ENCODE measurements around the gene ANKDD1A. TPM values are rescaled to one million over a fixed set of nuclear protein-coding genes. Genes with fewer than 3 reads are reported as not detected.

ANKDD1A gene
- total and polyA plus RNA-seq, 9 donors, result 2.9 to 8.4 (median 4.6) TPM

GRCh38 chr15:64919721-64920120 lies 8.0 kb downstream of the ANKDD1A start:
- WGBS (ENCODE audit: insufficient coverage), result 83% methylated on average over 4 of the region's 4 CpGs

GRCh38 chr15:64921711-64922110 lies 10.0 kb downstream of the ANKDD1A start:
- WGBS (ENCODE audit: insufficient coverage), result 67% methylated on average over 3 of the region's 6 CpGs
- DNase-seq, result no peak
- H3K36me3 ChIP-seq (ENCODE audit: control insufficient read depth, insufficient read depth, low read length), result no peaks in the 10 kb centered on the region
- H3K4me3 ChIP-seq (ENCODE audit: low read length), result no peak overlapping the region
- H3K9me3 ChIP-seq (replicated peaks; ENCODE audit: control insufficient read depth, low read depth, low read length), result no peaks in the 10 kb centered on the region
- H3K27me3 ChIP-seq (ENCODE audit: control insufficient read depth, insufficient read depth, low read length), result no peaks in the 10 kb centered on the region
- H3K27ac ChIP-seq (ENCODE audit: low read length), result no peak overlapping the region
- H3K4me1 ChIP-seq (ENCODE audit: control insufficient read depth, insufficient read depth, low read length), result no peaks in the 10 kb centered on the region

More at GRCh38 chr15:64919721-64920120, 8.0 kb downstream of the ANKDD1A start:
- no peak overlapping the region for H3K4me3 ChIP-seq (ENCODE audit: low read length)
- no peaks in the 10 kb centered on the region for H3K4me1 ChIP-seq (ENCODE audit: control insufficient read depth, insufficient read depth, low read length)
- DNase-seq, result no peak
- H3K36me3 ChIP-seq (ENCODE audit: control insufficient read depth, insufficient read depth, low read length), result no peaks in the 10 kb centered on the region
- no peaks in the 10 kb centered on the region for H3K9me3 ChIP-seq (replicated peaks; ENCODE audit: control insufficient read depth, low read depth, low read length)
- H3K27me3 ChIP-seq (ENCODE audit: control insufficient read depth, insufficient read depth, low read length), result no peaks in the 10 kb centered on the region
- no peak overlapping the region for H3K27ac ChIP-seq (ENCODE audit: low read length)

GRCh38 chr15:64923546-64923945 lies 11.8 kb downstream of the ANKDD1A start:
- no peak overlapping the region for H3K27ac ChIP-seq (ENCODE audit: low read length)
- WGBS (ENCODE audit: insufficient coverage), result no CpG with 5 or more reads among the region's 2 CpGs
- no peaks in the 10 kb centered on the region for H3K9me3 ChIP-seq (replicated peaks; ENCODE audit: control insufficient read depth, low read depth, low read length)
- H3K27me3 ChIP-seq (ENCODE audit: control insufficient read depth, insufficient read depth, low read length), result no peaks in the 10 kb centered on the region
- H3K4me3 ChIP-seq (ENCODE audit: low read length), result no peak overlapping the region
- H3K4me1 ChIP-seq (ENCODE audit: control insufficient read depth, insufficient read depth, low read length), result peaks cover 1% of the 10 kb centered on the region
- no peaks in the 10 kb centered on the region for H3K36me3 ChIP-seq (ENCODE audit: control insufficient read depth, insufficient read depth, low read length)
- no peak for DNase-seq

GRCh38 chr15:64925335-64926330 lies 13.9 kb downstream of the ANKDD1A start:
- Histone ChIP-seq H3K9me3 (replicated peaks; ENCODE audit: control insufficient read depth, low read depth, low read length) (no peaks in the 10 kb centered on the region), H3K4me1 (ENCODE audit: control insufficient read depth, insufficient read depth, low read length) (peaks cover 5% of the 10 kb centered on the region), H3K27me3 (ENCODE audit: control insufficient read depth, insufficient read depth, low read length) (no peaks in the 10 kb centered on the region), H3K4me3 (ENCODE audit: low read length) (no peak overlapping the region), H3K27ac (ENCODE audit: low read length) (no peak overlapping the region), H3K36me3 (ENCODE audit: control insufficient read depth, insufficient read depth, low read length) (no peaks in the 10 kb centered on the region)
- 87% methylated on average over 5 of the region's 13 CpGs for WGBS (ENCODE audit: insufficient coverage)
- no peak for DNase-seq

GRCh38 chr15:64926661-64927060 lies 15.0 kb downstream of the ANKDD1A start:
- 95% methylated on average over 7 of the region's 8 CpGs for WGBS (ENCODE audit: insufficient coverage)

GRCh38 chr15:64928626-64929220 lies 17.0 kb downstream of the ANKDD1A start:
- Histone ChIP-seq H3K4me3 (ENCODE audit: low read length) (no peak overlapping the region), H3K27me3 (ENCODE audit: control insufficient read depth, insufficient read depth, low read length) (no peaks in the 10 kb centered on the region), H3K4me1 (ENCODE audit: control insufficient read depth, insufficient read depth, low read length) (peaks cover 5% of the 10 kb centered on the region), H3K36me3 (ENCODE audit: control insufficient read depth, insufficient read depth, low read length) (peaks cover under 1% of the 10 kb centered on the region), H3K9me3 (replicated peaks; ENCODE audit: control insufficient read depth, low read depth, low read length) (no peaks in the 10 kb centered on the region), H3K27ac (ENCODE audit: low read length) (no peak overlapping the region)
- 86% methylated on average over 7 of the region's 10 CpGs for WGBS (ENCODE audit: insufficient coverage)
- no peak for DNase-seq

More at GRCh38 chr15:64926661-64927060, 15.0 kb downstream of the ANKDD1A start:
- H3K4me1 ChIP-seq (ENCODE audit: control insufficient read depth, insufficient read depth, low read length), result peaks cover 5% of the 10 kb centered on the region
- DNase-seq, result no peak
- H3K27me3 ChIP-seq (ENCODE audit: control insufficient read depth, insufficient read depth, low read length), result no peaks in the 10 kb centered on the region
- H3K9me3 ChIP-seq (replicated peaks; ENCODE audit: control insufficient read depth, low read depth, low read length), result no peaks in the 10 kb centered on the region
- no peak overlapping the region for H3K27ac ChIP-seq (ENCODE audit: low read length)
- H3K36me3 ChIP-seq (ENCODE audit: control insufficient read depth, insufficient read depth, low read length), result no peaks in the 10 kb centered on the region
- H3K4me3 ChIP-seq (ENCODE audit: low read length), result no peak overlapping the region

GRCh38 chr15:64930019-64930652 lies 18.4 kb downstream of the ANKDD1A start:
- Histone ChIP-seq H3K36me3 (ENCODE audit: control insufficient read depth, insufficient read depth, low read length) (peaks cover 5% of the 10 kb centered on the region), H3K27me3 (ENCODE audit: control insufficient read depth, insufficient read depth, low read length) (no peaks in the 10 kb centered on the region), H3K9me3 (replicated peaks; ENCODE audit: control insufficient read depth, low read depth, low read length) (peaks cover 3% of the 10 kb centered on the region), H3K4me1 (ENCODE audit: control insufficient read depth, insufficient read depth, low read length) (peaks cover 5% of the 10 kb centered on the region), H3K4me3 (ENCODE audit: low read length) (no peak overlapping the region), H3K27ac (ENCODE audit: low read length) (no peak overlapping the region)
- WGBS (ENCODE audit: insufficient coverage), result 83% methylated on average over 6 of the region's 10 CpGs
- DNase-seq, result no peak

GRCh38 chr15:64930778-64931371 lies 19.2 kb downstream of the ANKDD1A start:
- Histone ChIP-seq H3K9me3 (replicated peaks; ENCODE audit: control insufficient read depth, low read depth, low read length) (peaks cover 3% of the 10 kb centered on the region), H3K27me3 (ENCODE audit: control insufficient read depth, insufficient read depth, low read length) (no peaks in the 10 kb centered on the region), H3K36me3 (ENCODE audit: control insufficient read depth, insufficient read depth, low read length) (peaks cover 5% of the 10 kb centered on the region), H3K4me3 (ENCODE audit: low read length) (no peak overlapping the region), H3K27ac (ENCODE audit: low read length) (no peak overlapping the region), H3K4me1 (ENCODE audit: control insufficient read depth, insufficient read depth, low read length) (peaks cover 5% of the 10 kb centered on the region)
- WGBS (ENCODE audit: insufficient coverage), result 57% methylated on average over 11 of the region's 11 CpGs
- DNase-seq, result no peak

- DNase-seq, result no peak
- no peak overlapping the region for H3K27ac ChIP-seq (ENCODE audit: low read length)
- WGBS (ENCODE audit: insufficient coverage), result 91% methylated on average over 6 of the region's 8 CpGs
Measured at GRCh38 chr15:64931381-64931780, 19.7 kb downstream of the ANKDD1A start.

More at GRCh38 chr15:64931381-64931780, 19.7 kb downstream of the ANKDD1A start:
- Histone ChIP-seq H3K27me3 (ENCODE audit: control insufficient read depth, insufficient read depth, low read length) (no peaks in the 10 kb centered on the region), H3K36me3 (ENCODE audit: control insufficient read depth, insufficient read depth, low read length) (peaks cover 5% of the 10 kb centered on the region), H3K4me3 (ENCODE audit: low read length) (no peak overlapping the region), H3K4me1 (ENCODE audit: control insufficient read depth, insufficient read depth, low read length) (peaks cover 5% of the 10 kb centered on the region), H3K9me3 (replicated peaks; ENCODE audit: control insufficient read depth, low read depth, low read length) (peaks cover 3% of the 10 kb centered on the region)

Measured in muscle of leg (tissue), 11 donors.